ENCODE measurements around the gene SKAP1. TPM values are rescaled to one million over a fixed set of nuclear protein-coding genes. Genes with fewer than 3 reads are reported as not detected.

SKAP1 gene
- total RNA-seq, 1 experiment from 2014 or later: not detected

- BruUV-seq (replicated peaks): no TSS peak
- Mint-ChIP-seq H3K4me1 (ENCODE audit: insufficient read depth, unreplicated experiment) (no peaks in the 10 kb centered on the region), H3K9me3 (ENCODE audit: unreplicated experiment) (no peaks in the 10 kb centered on the region), H3K27ac (ENCODE audit: low read depth, unreplicated experiment) (no peak overlapping the region), H3K4me3 (ENCODE audit: unreplicated experiment) (no peak overlapping the region), H3K36me3 (ENCODE audit: insufficient read depth, unreplicated experiment) (no peaks in the 10 kb centered on the region), H3K27me3 (ENCODE audit: insufficient read depth, unreplicated experiment) (peaks cover 84% of the 10 kb centered on the region)
- intact Hi-C loops (cut with micrococcal nuclease): no loop called here
- ChIA-PET CTCF (no interaction called here), POLR2A (no interaction called here)
- TF ChIP-seq, protein P1, sequence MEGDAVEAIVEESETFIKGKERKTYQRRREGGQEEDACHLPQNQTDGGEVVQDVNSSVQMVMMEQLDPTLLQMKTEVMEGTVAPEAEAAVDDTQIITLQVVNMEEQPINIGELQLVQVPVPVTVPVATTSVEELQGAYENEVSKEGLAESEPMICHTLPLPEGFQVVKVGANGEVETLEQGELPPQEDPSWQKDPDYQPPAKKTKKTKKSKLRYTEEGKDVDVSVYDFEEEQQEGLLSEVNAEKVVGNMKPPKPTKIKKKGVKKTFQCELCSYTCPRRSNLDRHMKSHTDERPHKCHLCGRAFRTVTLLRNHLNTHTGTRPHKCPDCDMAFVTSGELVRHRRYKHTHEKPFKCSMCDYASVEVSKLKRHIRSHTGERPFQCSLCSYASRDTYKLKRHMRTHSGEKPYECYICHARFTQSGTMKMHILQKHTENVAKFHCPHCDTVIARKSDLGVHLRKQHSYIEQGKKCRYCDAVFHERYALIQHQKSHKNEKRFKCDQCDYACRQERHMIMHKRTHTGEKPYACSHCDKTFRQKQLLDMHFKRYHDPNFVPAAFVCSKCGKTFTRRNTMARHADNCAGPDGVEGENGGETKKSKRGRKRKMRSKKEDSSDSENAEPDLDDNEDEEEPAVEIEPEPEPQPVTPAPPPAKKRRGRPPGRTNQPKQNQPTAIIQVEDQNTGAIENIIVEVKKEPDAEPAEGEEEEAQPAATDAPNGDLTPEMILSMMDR (IDR thresholded peaks at IDR 0.05; ENCODE audit: unreplicated experiment): no peak
- no peak for DNase-seq (ENCODE audit: unreplicated experiment)
These were observed 285.8 kb downstream of the SKAP1 start for GRCh38 chr17:48144231-48144630.

DNA sequence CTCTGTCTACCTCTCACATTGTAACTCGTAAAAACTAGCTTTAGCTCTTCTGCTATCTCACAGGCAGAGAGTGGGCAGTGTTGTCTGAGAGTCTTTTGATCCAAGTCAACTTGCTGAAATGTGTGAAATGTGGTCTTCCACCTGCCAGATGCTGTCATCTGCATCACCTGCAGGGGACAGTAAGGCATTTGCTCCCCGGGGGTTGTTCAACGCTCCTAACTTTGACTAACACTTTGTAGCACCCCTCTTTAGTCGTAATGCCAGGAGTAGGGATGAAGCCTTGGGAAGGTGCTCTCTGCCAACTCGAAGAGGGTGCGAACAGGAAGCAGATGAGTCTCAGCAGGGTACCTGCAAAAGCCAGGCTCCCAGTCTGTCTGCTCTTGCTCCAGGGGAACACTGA lies 286.4 kb downstream of the SKAP1 start:
- ChIA-PET CTCF (interaction anchor here (0.6 to 1.0 kb wide), 2 partner anchors 70 to 717 kb away, joined by 3 to 4 read pairs; no protein-coding TSS in a partner anchor), POLR2A (no interaction called here)
- intact Hi-C loops (cut with micrococcal nuclease): no loop called here
- TF ChIP-seq, protein P1 (IDR thresholded peaks at IDR 0.05; ENCODE audit: unreplicated experiment): no peak
- no peaks in the 10 kb centered on the region for H3K4me1 Mint-ChIP-seq (ENCODE audit: insufficient read depth, unreplicated experiment)
- H3K9me3 Mint-ChIP-seq (ENCODE audit: unreplicated experiment): no peaks in the 10 kb centered on the region
- no peak overlapping the region for H3K4me3 Mint-ChIP-seq (ENCODE audit: unreplicated experiment)
- DNase-seq (ENCODE audit: unreplicated experiment): no peak
- H3K27ac Mint-ChIP-seq (ENCODE audit: low read depth, unreplicated experiment): no peak overlapping the region
- H3K36me3 Mint-ChIP-seq (ENCODE audit: insufficient read depth, unreplicated experiment): no peaks in the 10 kb centered on the region
- peaks cover 78% of the 10 kb centered on the region for H3K27me3 Mint-ChIP-seq (ENCODE audit: insufficient read depth, unreplicated experiment)
- no TSS peak for BruUV-seq (replicated peaks)

- Mint-ChIP-seq H3K9me3 (ENCODE audit: unreplicated experiment) (no peaks in the 10 kb centered on the region), H3K27ac (ENCODE audit: low read depth, unreplicated experiment) (no peak overlapping the region), H3K27me3 (ENCODE audit: insufficient read depth, unreplicated experiment) (peaks cover 48% of the 10 kb centered on the region), H3K4me1 (ENCODE audit: insufficient read depth, unreplicated experiment) (no peaks in the 10 kb centered on the region), H3K4me3 (ENCODE audit: unreplicated experiment) (no peak overlapping the region), H3K36me3 (ENCODE audit: insufficient read depth, unreplicated experiment) (no peaks in the 10 kb centered on the region)
- ChIA-PET CTCF (interaction anchor here (1.1 kb wide), 1 partner anchor 11 kb away, joined by 3 read pairs; no protein-coding TSS in a partner anchor), POLR2A (no interaction called here)
- no peak for DNase-seq (ENCODE audit: unreplicated experiment)
- intact Hi-C loops (cut with micrococcal nuclease): no loop called here
- TF ChIP-seq, protein P1 (IDR thresholded peaks at IDR 0.05; ENCODE audit: unreplicated experiment): no peak
- no TSS peak for BruUV-seq (replicated peaks)
These were observed 290.1 kb downstream of the SKAP1 start for GRCh38 chr17:48139944-48140343.

DNA sequence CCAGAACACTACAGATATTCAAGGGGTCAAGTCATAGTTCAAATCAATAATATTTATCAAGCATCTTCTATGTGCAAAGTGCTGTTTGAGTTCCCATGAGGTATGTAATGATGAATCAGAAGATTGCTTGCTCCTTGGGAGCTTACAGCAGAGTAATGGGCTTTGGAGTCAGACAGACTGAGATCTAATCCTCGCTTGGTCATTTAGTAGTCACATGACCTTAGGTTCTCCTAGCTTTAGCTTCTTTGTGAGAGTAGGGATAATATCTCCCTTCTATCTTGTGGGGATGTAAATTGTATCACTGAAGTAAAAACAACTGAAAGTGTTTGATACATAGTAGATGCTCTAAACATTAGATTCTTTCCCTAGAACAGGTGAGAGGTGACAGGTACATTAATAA lies 292.4 kb downstream of the SKAP1 start:
- intact Hi-C loops (cut with micrococcal nuclease): no loop called here
- POLR2A ChIA-PET: interaction anchor here (0.7 kb wide), 1 partner anchor 21 kb away, joined by 4 read pairs; no protein-coding TSS in a partner anchor
- no TSS peak for BruUV-seq (replicated peaks)
- H3K4me1 Mint-ChIP-seq (ENCODE audit: insufficient read depth, unreplicated experiment): no peaks in the 10 kb centered on the region
- H3K4me3 Mint-ChIP-seq (ENCODE audit: unreplicated experiment): no peak overlapping the region
- H3K36me3 Mint-ChIP-seq (ENCODE audit: insufficient read depth, unreplicated experiment): no peaks in the 10 kb centered on the region
- H3K27ac Mint-ChIP-seq (ENCODE audit: low read depth, unreplicated experiment): no peak overlapping the region
- TF ChIP-seq, protein P1 (IDR thresholded peaks at IDR 0.05; ENCODE audit: unreplicated experiment): no peak
- no peak for DNase-seq (ENCODE audit: unreplicated experiment)
- no peaks in the 10 kb centered on the region for H3K9me3 Mint-ChIP-seq (ENCODE audit: unreplicated experiment)
- CTCF ChIA-PET: interaction anchor here (0.7 kb wide), 1 partner anchor 22 kb away, joined by 5 read pairs; no protein-coding TSS in a partner anchor
- peaks cover 32% of the 10 kb centered on the region for H3K27me3 Mint-ChIP-seq (ENCODE audit: insufficient read depth, unreplicated experiment)

Measured in MCF 10A (cell line).